GM21423 (cell line): ENCODE results near the gene ADARB1.

Source experiments
- ATAC-seq: cut with Tn5 transposase; IDR thresholded peaks from one replicate; pipeline ENCODE4 v1.9.1; 2021; ENCODE audit warnings: mild to moderate bottlenecking, moderate library complexity; ENCODE audit not compliant: unreplicated experiment

Gene ADARB1

GRCh38 chr21:45054227-45054926, 20.0 kb upstream of the ADARB1 start:
- ATAC-seq: no peak

GRCh38 chr21:45054927-45055612, 19.3 kb upstream of the ADARB1 start:
- no peak for ATAC-seq

DNA sequence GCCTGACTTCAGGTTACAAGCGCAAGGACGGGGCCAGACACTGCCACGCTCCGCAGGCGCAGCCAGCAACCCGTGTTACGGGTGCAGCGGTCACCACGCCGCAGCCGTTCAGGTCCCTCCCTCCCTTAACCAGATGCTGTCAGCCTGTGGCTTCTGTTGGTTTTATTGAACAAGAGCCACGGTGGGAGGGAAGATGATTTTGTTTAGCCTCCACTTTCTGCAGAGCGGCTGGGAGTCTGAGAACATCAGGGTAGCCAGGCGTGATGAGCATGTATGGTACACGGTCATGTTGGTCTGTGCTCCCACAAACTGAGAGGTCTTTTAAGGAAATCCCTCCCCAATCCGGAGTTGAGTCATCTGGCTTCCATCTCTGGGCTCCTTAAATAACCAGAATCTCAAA, 18.5 kb upstream of the ADARB1 start:
- no peak for ATAC-seq

- no peak for ATAC-seq
Observed at GRCh38 chr21:45056296-45056904, 18.0 kb upstream of the ADARB1 start.

GRCh38 chr21:45056917-45057560, 17.3 kb upstream of the ADARB1 start:
- ATAC-seq: no peak

- ATAC-seq: no peak
Observed at GRCh38 chr21:45057886-45058285, 16.5 kb upstream of the ADARB1 start.

GRCh38 chr21:45059121-45059520, 15.3 kb upstream of the ADARB1 start:
- ATAC-seq: no peak

DNA sequence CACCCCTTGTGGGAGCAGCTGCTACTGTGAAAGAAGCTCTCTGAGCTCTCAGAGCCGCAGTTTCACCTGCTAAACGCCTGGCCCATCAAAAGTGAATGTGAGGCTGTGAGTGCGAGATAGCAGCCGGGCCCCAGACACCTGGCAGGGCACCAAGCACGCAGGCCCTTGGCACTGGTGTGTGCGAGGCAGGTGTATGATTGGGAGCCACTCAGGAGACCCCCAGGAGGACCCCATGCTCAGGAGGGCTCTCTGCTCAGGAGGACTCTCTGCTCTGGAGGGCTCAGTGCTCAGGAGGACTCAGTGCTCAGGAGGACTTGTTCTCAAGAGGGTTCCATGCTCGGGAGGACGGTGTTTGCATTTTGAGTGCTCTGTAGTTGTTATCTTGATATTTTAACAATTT, 14.3 kb upstream of the ADARB1 start:
- no peak for ATAC-seq

- no peak for ATAC-seq
Observed at GRCh38 chr21:45060675-45061311, 13.6 kb upstream of the ADARB1 start.

GRCh38 chr21:45064091-45064490, 10.3 kb upstream of the ADARB1 start:
- no peak for ATAC-seq

GRCh38 chr21:45064618-45065399, 9.6 kb upstream of the ADARB1 start:
- no peak for ATAC-seq

- ATAC-seq: no peak
Observed at GRCh38 chr21:45067462-45068285, 6.7 kb upstream of the ADARB1 start.

DNA sequence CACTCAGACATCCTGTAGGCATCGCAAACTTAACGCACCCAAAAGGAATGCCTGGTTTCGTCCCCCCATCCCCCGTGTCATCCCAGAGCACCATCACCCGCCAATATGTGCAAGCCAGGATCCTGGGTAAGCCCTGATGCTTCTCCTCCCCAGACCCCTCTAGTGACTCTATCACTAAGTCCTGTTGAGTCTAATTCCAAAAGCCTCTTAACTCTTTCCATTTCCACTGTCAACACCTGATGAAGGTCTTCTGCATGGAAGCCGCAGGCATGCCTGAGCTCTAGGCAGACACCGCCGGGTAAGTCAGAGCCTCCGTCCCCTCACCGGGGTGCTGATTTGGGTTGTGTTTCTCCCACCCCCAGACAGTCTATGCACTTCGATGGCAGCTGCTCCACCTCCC, 5.3 kb upstream of the ADARB1 start:
- ATAC-seq: no peak

- no peak for ATAC-seq
Observed at GRCh38 chr21:45069711-45070110, 4.7 kb upstream of the ADARB1 start.

DNA sequence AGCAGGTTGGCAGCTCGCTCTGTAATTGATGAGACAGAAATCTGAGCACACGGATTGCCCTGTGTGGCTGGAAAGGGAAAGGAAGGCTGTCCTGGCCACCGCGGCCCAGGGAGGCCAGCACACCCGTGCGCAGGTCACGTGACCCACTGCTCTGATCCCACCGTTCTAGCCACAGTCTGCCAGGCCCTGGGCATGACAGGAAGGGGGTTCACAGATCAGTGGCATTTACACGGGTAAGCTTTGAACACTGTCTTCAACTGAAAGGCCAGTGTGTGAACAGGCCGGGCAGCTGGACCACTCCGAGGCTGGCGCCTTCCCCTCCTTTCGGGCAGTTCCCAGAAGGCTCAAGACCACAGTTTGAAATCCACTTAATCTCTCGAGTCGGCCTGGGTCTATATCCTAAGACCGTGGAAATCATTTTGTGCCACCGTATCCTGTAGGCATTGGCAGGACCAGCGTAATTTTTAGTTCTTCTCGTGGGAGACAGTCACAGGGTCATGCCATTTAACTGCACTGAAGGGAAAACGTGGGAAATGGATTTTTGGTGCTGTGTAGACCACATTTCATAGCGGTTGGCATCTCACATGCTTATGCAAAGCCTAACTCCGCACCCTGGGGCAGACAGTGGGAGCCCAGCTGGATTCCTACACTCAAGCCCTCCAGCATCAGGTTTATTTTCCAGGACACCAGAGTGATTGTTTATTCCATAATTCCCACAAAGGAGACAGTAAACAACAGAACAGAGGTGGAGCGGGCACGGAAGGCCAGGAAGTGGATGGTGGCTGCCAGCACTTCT, 3.1 kb upstream of the ADARB1 start:
- ATAC-seq: no peak

- no peak for ATAC-seq
Observed at GRCh38 chr21:45071874-45072737, 2.3 kb upstream of the ADARB1 start.

GRCh38 chr21:45072738-45073300, 1.6 kb upstream of the ADARB1 start:
- ATAC-seq: no peak
